ENCODE data around the gene CCL26.

DNA sequence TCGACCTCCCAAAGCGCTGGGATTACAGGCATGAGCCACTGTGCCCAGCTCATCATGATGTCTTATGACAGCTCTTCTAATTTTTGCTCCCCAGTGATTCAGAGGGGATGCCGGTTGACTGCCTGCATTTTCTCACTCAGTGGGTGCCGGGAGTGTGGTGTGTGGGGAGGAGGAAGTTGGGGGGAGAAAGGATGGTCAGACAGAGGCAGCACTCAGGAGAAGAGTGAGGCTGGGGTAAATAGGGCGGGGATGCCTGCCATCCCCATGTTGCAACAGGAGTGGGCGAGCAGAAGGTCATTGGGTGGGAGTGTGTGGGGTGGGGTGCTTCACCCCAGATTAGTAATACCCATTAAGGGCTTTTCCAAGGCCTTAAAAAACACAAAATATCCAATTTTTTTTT lies 45.1 kb upstream of the CCL26 start:
- TF ChIP-seq, protein P1, sequence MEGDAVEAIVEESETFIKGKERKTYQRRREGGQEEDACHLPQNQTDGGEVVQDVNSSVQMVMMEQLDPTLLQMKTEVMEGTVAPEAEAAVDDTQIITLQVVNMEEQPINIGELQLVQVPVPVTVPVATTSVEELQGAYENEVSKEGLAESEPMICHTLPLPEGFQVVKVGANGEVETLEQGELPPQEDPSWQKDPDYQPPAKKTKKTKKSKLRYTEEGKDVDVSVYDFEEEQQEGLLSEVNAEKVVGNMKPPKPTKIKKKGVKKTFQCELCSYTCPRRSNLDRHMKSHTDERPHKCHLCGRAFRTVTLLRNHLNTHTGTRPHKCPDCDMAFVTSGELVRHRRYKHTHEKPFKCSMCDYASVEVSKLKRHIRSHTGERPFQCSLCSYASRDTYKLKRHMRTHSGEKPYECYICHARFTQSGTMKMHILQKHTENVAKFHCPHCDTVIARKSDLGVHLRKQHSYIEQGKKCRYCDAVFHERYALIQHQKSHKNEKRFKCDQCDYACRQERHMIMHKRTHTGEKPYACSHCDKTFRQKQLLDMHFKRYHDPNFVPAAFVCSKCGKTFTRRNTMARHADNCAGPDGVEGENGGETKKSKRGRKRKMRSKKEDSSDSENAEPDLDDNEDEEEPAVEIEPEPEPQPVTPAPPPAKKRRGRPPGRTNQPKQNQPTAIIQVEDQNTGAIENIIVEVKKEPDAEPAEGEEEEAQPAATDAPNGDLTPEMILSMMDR (IDR thresholded peaks at IDR 0.05) = no peak
- TF ChIP-seq ZFX (IDR thresholded peaks at IDR 0.05; ENCODE audit: borderline replicate concordance) = no peak

Data from 22Rv1 (cell line).